H9 (cell line): ENCODE measurements around the gene SLF1. TPM values are rescaled to one million over a fixed set of nuclear protein-coding genes. Genes with fewer than 3 reads are reported as not detected.

Source experiments
- DNase-seq: peaks from one replicate; pipeline ENCODE4 v3.0.0-alpha.2; 2017
- H2AFZ ChIP-seq: one replicate; pipeline ENCODE4 v1.6.1; 2013; ENCODE audit warnings: mild to moderate bottlenecking, low read length, control low read depth, moderate library complexity
- H2AK5ac ChIP-seq: 2 replicates; pipeline ENCODE4 v1.6.1; 2013; ENCODE audit warnings: low read length, control low read depth, mixed read lengths; ENCODE audit not compliant: insufficient read length
- H2BK120ac ChIP-seq: one replicate; pipeline ENCODE4 v1.6.1; 2013; ENCODE audit warnings: low read depth, mild to moderate bottlenecking, low read length, control low read depth, inconsistent platforms; ENCODE audit not compliant: poor library complexity, severe bottlenecking
- H2BK12ac ChIP-seq: 2 replicates; pipeline ENCODE4 v1.6.1; 2013; ENCODE audit warnings: low read length, control low read depth, mixed read lengths, low read depth; ENCODE audit not compliant: insufficient read length
- H2BK15ac ChIP-seq: 2 replicates; pipeline ENCODE4 v1.6.1; 2013; ENCODE audit warnings: low read depth, low read length, control low read depth
- H2BK20ac ChIP-seq: one replicate; pipeline ENCODE4 v1.6.1; 2013; ENCODE audit warnings: low read depth, mild to moderate bottlenecking, low read length, control low read depth, inconsistent platforms; ENCODE audit not compliant: poor library complexity, severe bottlenecking
- H2BK5ac ChIP-seq: 2 replicates; pipeline ENCODE4 v1.6.1; 2013; ENCODE audit warnings: low read length, control low read depth, mixed read lengths; ENCODE audit not compliant: insufficient read length
- H3K14ac ChIP-seq: 2 replicates; pipeline ENCODE4 v1.6.1; 2013; ENCODE audit warnings: low read length, control low read depth; ENCODE audit not compliant: insufficient read depth
- H3K18ac ChIP-seq: 2 replicates; pipeline ENCODE4 v1.6.1; 2013; ENCODE audit warnings: low read depth, mild to moderate bottlenecking, mixed read lengths, low read length, control low read depth; ENCODE audit not compliant: insufficient read length
- H3K23ac ChIP-seq: 2 replicates; pipeline ENCODE4 v1.6.1; 2013; ENCODE audit warnings: low read length, control low read depth, mixed read lengths, low read depth; ENCODE audit not compliant: insufficient read length
- H3K23me2 ChIP-seq: 2 replicates; pipeline ENCODE4 v1.6.1; 2013; ENCODE audit warnings: low read depth, mild to moderate bottlenecking, mixed read lengths, low read length, control low read depth; ENCODE audit not compliant: insufficient read length, poor library complexity, severe bottlenecking
- H3K27ac ChIP-seq: 2 replicates; pipeline ENCODE4 v1.5.1; 2013; ENCODE audit warnings: low read length, control low read depth, mixed read lengths, low read depth; ENCODE audit not compliant: insufficient read length
- H3K27me3 ChIP-seq: 2 replicates; pipeline ENCODE4 v1.6.1; 2013; ENCODE audit warnings: low read length, control low read depth, inconsistent platforms; ENCODE audit not compliant: insufficient read depth
- H3K4ac ChIP-seq: 2 replicates; pipeline ENCODE4 v1.6.1; 2013; ENCODE audit warnings: low read depth, mild to moderate bottlenecking, control low read depth, inconsistent platforms, low read length, moderate library complexity
- H3K4me1 ChIP-seq: 2 replicates; pipeline ENCODE4 v1.6.1; 2013; ENCODE audit warnings: low read length, control low read depth, inconsistent platforms; ENCODE audit not compliant: insufficient read depth
- H3K4me2 ChIP-seq: 2 replicates; pipeline ENCODE4 v1.6.1; 2013; ENCODE audit warnings: low read length, control low read depth, mixed read lengths; ENCODE audit not compliant: insufficient read length, insufficient read depth
- H3K56ac ChIP-seq: 2 replicates; pipeline ENCODE4 v1.6.1; 2013; ENCODE audit warnings: low read depth, mild to moderate bottlenecking, mixed read lengths, low read length, control low read depth; ENCODE audit not compliant: insufficient read length
- H3K79me1 ChIP-seq: 2 replicates; pipeline ENCODE4 v1.6.1; 2013; ENCODE audit warnings: low read depth, mild to moderate bottlenecking, moderate library complexity, low read length, control low read depth, inconsistent platforms; ENCODE audit not compliant: insufficient read depth, poor library complexity, severe bottlenecking
- H3K79me2 ChIP-seq: 2 replicates; pipeline ENCODE4 v1.6.1; 2013; ENCODE audit warnings: low read length, control low read depth, inconsistent platforms; ENCODE audit not compliant: insufficient read depth
- H3K9ac ChIP-seq: 2 replicates; pipeline ENCODE4 v1.6.1; 2013; ENCODE audit warnings: low read length, control low read depth, mixed read lengths; ENCODE audit not compliant: insufficient read length; ENCODE audit errors: extremely low read depth
- H3K9me3 ChIP-seq: one replicate; pipeline ENCODE4 v1.6.1; 2013; ENCODE audit warnings: low read depth, low read length, inconsistent platforms; ENCODE audit not compliant: control insufficient read depth
- H3T11ph ChIP-seq: one replicate; pipeline ENCODE4 v1.6.1; 2013; ENCODE audit warnings: mild to moderate bottlenecking, low read length, control low read depth, inconsistent platforms
- H4K20me1 ChIP-seq: one replicate; pipeline ENCODE4 v1.6.1; 2013; ENCODE audit not compliant: control insufficient read depth, insufficient read length, insufficient read depth
- H4K5ac ChIP-seq: 2 replicates; pipeline ENCODE4 v1.6.1; 2013; ENCODE audit warnings: low read depth, mild to moderate bottlenecking, mixed read lengths, low read length, control low read depth; ENCODE audit not compliant: insufficient read length
- H4K8ac ChIP-seq: replicated peaks from 2 replicates; pipeline ENCODE4 v1.6.1; 2013; ENCODE audit warnings: low read length, control low read depth, mixed read lengths, low read depth; ENCODE audit not compliant: insufficient read length
- H4K91ac ChIP-seq: 2 replicates; pipeline ENCODE4 v1.6.1; 2013; ENCODE audit warnings: low read depth, mild to moderate bottlenecking, moderate library complexity, mixed read lengths, low read length, control low read depth; ENCODE audit not compliant: insufficient read length
- H3K27ac Mint-ChIP-seq, 3 experiments: 2 replicates in 2 of 3; 3 replicates in 1 of 3; pipeline ENCODE4 v1.8.0; 2020 to 2021; ENCODE audit warnings: mixed read lengths in 3 of 3, mild to moderate bottlenecking in 1 of 3, moderate library complexity in 1 of 3
- H3K27me3 Mint-ChIP-seq: 2 replicates; pipeline ENCODE4 v1.8.0; 2021; ENCODE audit warnings: low read depth, mild to moderate bottlenecking, moderate library complexity, mixed read lengths
- H3K36me3 Mint-ChIP-seq, 3 experiments: 2 replicates in 2 of 3; 3 replicates in 1 of 3; pipeline ENCODE4 v1.8.0; 2020 to 2021; ENCODE audit warnings: low read depth in 3 of 3, mixed read lengths in 3 of 3; ENCODE audit not compliant: insufficient read depth in 1 of 3
- H3K4me1 Mint-ChIP-seq, 2 experiments: 2 replicates each; pipeline ENCODE4 v1.8.0; 2020; ENCODE audit warnings: mixed read lengths in 2 of 2
- H3K4me3 Mint-ChIP-seq, 2 experiments: 2 replicates in 1 of 2; 3 replicates in 1 of 2; pipeline ENCODE4 v1.8.0; 2020 to 2021; ENCODE audit warnings: mild to moderate bottlenecking in 2 of 2, mixed read lengths in 2 of 2, moderate library complexity in 1 of 2
- H3K9me3 Mint-ChIP-seq, 2 experiments: 2 replicates in 1 of 2; 3 replicates in 1 of 2; pipeline ENCODE4 v1.8.0; 2020; ENCODE audit warnings: mild to moderate bottlenecking in 2 of 2, mixed read lengths in 2 of 2, moderate library complexity in 1 of 2
- CTCF ChIP-seq: fragments of 200-600 bp; sonication (generic); conservative IDR thresholded peaks from 3 replicates; pipeline ENCODE4 v1.8.0; 2021; ENCODE audit warnings: antibody characterized with exemption, mild to moderate bottlenecking
- WGBS: extraction: QIAGEN DNeasy Blood & Tissue Kit; methylation state at CpG from one replicate; pipeline ENCODE4 v1.1.7; 2013; ENCODE audit warnings: missing lambda C conversion rate, low lambda C conversion rate, mixed read lengths; ENCODE audit not compliant: insufficient read length; ENCODE audit errors: extremely low coverage; 5-methylcytosine and 5-hydroxymethylcytosine counted together
- total RNA-seq: library from RNA; stranded (reverse); gene quantifications from 2 replicates; pipeline ENCODE4 v1.2.1, GENCODE V29; 2021

The SLF1 gene
- total RNA-seq, 1 experiment from 2014 or later: 12.5 TPM

GRCh38 chr5:94623877-94624276 lies 5.4 kb downstream of the SLF1 start:
- Mint-ChIP-seq H3K36me3 (peaks cover 4% of the 10 kb centered on the region in 3 experiments; a peak in 3 of 7 replicates), H3K4me3 (no peak overlapping the region), H3K9me3 (no peaks in the 10 kb centered on the region), H3K27ac (no peak overlapping the region), H3K27me3 (no peaks in the 10 kb centered on the region), H3K4me1 (peaks cover 9 to 10% of the 10 kb centered on the region in 2 experiments)
- no peak overlapping the region for H3K9ac ChIP-seq
- H4K91ac ChIP-seq: no peak overlapping the region
- DNase-seq: no peak
- H3K14ac ChIP-seq: no peak overlapping the region
- H2BK120ac ChIP-seq: no peak overlapping the region
- H2BK5ac ChIP-seq: no peak overlapping the region
- no peak overlapping the region for H4K5ac ChIP-seq
- H3K4me2 ChIP-seq: no peak overlapping the region
- H3K56ac ChIP-seq: no peak overlapping the region
- no peak overlapping the region for H3K18ac ChIP-seq
- no peaks in the 10 kb centered on the region for H3K9me3 ChIP-seq
- H3K27ac ChIP-seq: no peak overlapping the region
- TF ChIP-seq CTCF: no peak
- WGBS: no CpG with 5 or more reads among the region's 2 CpGs
- no peaks in the 10 kb centered on the region for H4K20me1 ChIP-seq
- H3K23ac ChIP-seq: no peak overlapping the region
- no peaks in the 10 kb centered on the region for H3K23me2 ChIP-seq
- H2AFZ ChIP-seq: no peak overlapping the region
- no peak overlapping the region for H2BK20ac ChIP-seq
- H2BK12ac ChIP-seq: no peak overlapping the region
- H3K4me1 ChIP-seq: peaks cover 2% of the 10 kb centered on the region; the same call in 1 of the 2 replicates
- H2BK15ac ChIP-seq: no peak overlapping the region
- peaks cover 2% of the 10 kb centered on the region; the same call in 1 of the 2 replicates for H3K79me2 ChIP-seq
- H3K4ac ChIP-seq: no peak overlapping the region
- H2AK5ac ChIP-seq: no peak overlapping the region
- H3T11ph ChIP-seq: no peak overlapping the region
- H3K79me1 ChIP-seq: peaks cover 4% of the 10 kb centered on the region
- H4K8ac ChIP-seq: no peak overlapping the region
- no peaks in the 10 kb centered on the region for H3K27me3 ChIP-seq
